HCT116 (cell line): Measurements from ENCODE around the gene RIPOR3. TPM values are rescaled to one million over a fixed set of nuclear protein-coding genes. Genes with fewer than 3 reads are reported as not detected.

Experiments used
- ATAC-seq: fragments of 200-7000 bp; cut with Tn5 transposase; 2 replicates; pipeline ENCODE4 v1.9.1; 2020; ENCODE audit warnings: mild to moderate bottlenecking, moderate library complexity
- BruUV-seq: library from RNA; stranded (reverse); fragments of 400-500 nt; replicated peaks from 2 replicates; lab custom pipeline; 2021; lab: Mats Ljungman, UMichigan
- CTCF ChIA-PET: fragments of 300-600 bp; sonication (Branson Sonifier 250); formaldehyde crosslinking; loops from one replicate; lab custom pipeline; 2021; ENCODE audit warnings: antibody characterized with exemption; lab: Charles Lee
- POLR2A ChIA-PET: fragments of 300-600, 350-600 bp; sonication (Branson Sonifier 250); formaldehyde crosslinking; loops from one replicate; lab custom pipeline; 2021; ENCODE audit warnings: antibody characterized with exemption; lab: Charles Lee
- RAD21 ChIA-PET, 2 experiments: fragments of 300-600 bp; sonication (Branson Sonifier 250); formaldehyde crosslinking; loops; one replicate each; lab custom pipeline; 2023; ENCODE audit warnings: low total read pairs in 2 of 2; ENCODE audit not compliant: uncharacterized antibody in 2 of 2, unreplicated experiment in 2 of 2, low non-redundant PET in 1 of 2; lab: Charles Lee
- DNase-seq: peaks from one replicate; pipeline ENCODE4 v3.0.0-alpha.2; 2010; ENCODE audit warnings: low read depth, low spot score
- H2AFZ ChIP-seq: fragments of 200-600 bp; shearing (Covaris generic), sonication (generic); 2 replicates; pipeline ENCODE4 v1.6.1; 2017; ENCODE audit warnings: low read depth, mixed run types, mixed read lengths, antibody characterized with exemption, low read length; ENCODE audit not compliant: poor library complexity, severe bottlenecking
- H3K27ac ChIP-seq: 2 replicates; pipeline ENCODE4 v1.5.1; 2012; ENCODE audit warnings: low read depth, low read length
- H3K27me3 ChIP-seq: fragments of 200-600 bp; sonication (generic); 2 replicates; pipeline ENCODE4 v1.6.1; 2016; ENCODE audit warnings: mixed run types, low read length, mixed read lengths; ENCODE audit not compliant: insufficient read depth
- H3K36me3 ChIP-seq, 2 experiments: fragments of 200-500 bp in 1 of 2; fragments of 200-600 bp in 1 of 2; sonication (Bioruptor generic) in 1 of 2; sonication (generic) in 1 of 2; 2 replicates each; pipeline versions ENCODE4 v1.5.1 to v1.6.1; 2014 to 2016; ENCODE audit warnings: low read length in 2 of 2, inconsistent platforms in 1 of 2, mixed read lengths in 1 of 2, mixed run types in 1 of 2; ENCODE audit not compliant: insufficient read depth in 2 of 2, control insufficient read depth in 1 of 2
- H3K4me1 ChIP-seq, 2 experiments: fragments of 200-600 bp in 1 of 2; sonication (generic) in 1 of 2; 2 replicates each; pipeline versions ENCODE4 v1.5.1 to v1.6.1; 2012 to 2017; ENCODE audit warnings: low read length in 2 of 2, inconsistent platforms in 1 of 2, mild to moderate bottlenecking in 1 of 2, mixed read lengths in 1 of 2, mixed run types in 1 of 2, moderate library complexity in 1 of 2; ENCODE audit not compliant: insufficient read depth in 2 of 2, control insufficient read depth in 1 of 2
- H3K4me2 ChIP-seq: fragments of 200-600 bp; sonication (generic); 2 replicates; pipeline ENCODE4 v1.6.1; 2017; ENCODE audit warnings: mixed run types, low read length, mixed read lengths
- H3K4me3 ChIP-seq, 2 experiments: fragments of 200-600 bp in 1 of 2; sonication (generic) in 1 of 2; replicated peaks in 1 of 2; 2 replicates each; pipeline ENCODE4 v1.5.1; 2011 to 2016; ENCODE audit warnings: low read length in 2 of 2, control low read depth in 1 of 2, low read depth in 1 of 2, mild to moderate bottlenecking in 1 of 2, mixed read lengths in 1 of 2, mixed run types in 1 of 2
- H3K79me2 ChIP-seq: fragments of 200-600 bp; sonication (generic); 2 replicates; pipeline ENCODE4 v1.6.1; 2017; ENCODE audit warnings: mild to moderate bottlenecking, mixed run types, low read length, moderate library complexity, mixed read lengths; ENCODE audit not compliant: insufficient read depth
- H3K9ac ChIP-seq: fragments of 200-600 bp; sonication (generic); 2 replicates; pipeline ENCODE4 v1.6.1; 2016; ENCODE audit warnings: low read length, mixed read lengths
- H3K9me2 ChIP-seq: fragments of 200-600 bp; sonication (generic), shearing (Covaris generic); 2 replicates; pipeline ENCODE4 v1.6.1; 2017; ENCODE audit warnings: mixed run types, mild to moderate bottlenecking, moderate library complexity; ENCODE audit not compliant: insufficient read depth
- H3K9me3 ChIP-seq, 2 experiments: fragments of 200-500 bp in 1 of 2; fragments of 200-600 bp in 1 of 2; sonication (Bioruptor generic) in 1 of 2; sonication (generic) in 1 of 2; 2 replicates each; pipeline ENCODE4 v1.6.1; 2014 to 2017; ENCODE audit warnings: low read length in 2 of 2, mixed read lengths in 2 of 2, inconsistent platforms in 1 of 2, low read depth in 1 of 2, mild to moderate bottlenecking in 1 of 2, mixed run types in 1 of 2, moderate library complexity in 1 of 2; ENCODE audit not compliant: control insufficient read depth in 1 of 2, insufficient read depth in 1 of 2
- H4K20me1 ChIP-seq: fragments of 200-600 bp; sonication (generic), shearing (Covaris generic); 2 replicates; pipeline ENCODE4 v1.6.1; 2017; ENCODE audit warnings: mixed run types, mild to moderate bottlenecking, moderate library complexity; ENCODE audit not compliant: insufficient read depth
- CTCF ChIP-seq, 3 experiments: fragments of 200-600 bp in 1 of 3; sonication (generic) in 1 of 3; IDR thresholded peaks in 2 of 3; conservative IDR thresholded peaks in 1 of 3; 2 replicates each; pipeline ENCODE4 v1.5.1; 2012 to 2017; ENCODE audit warnings: low read depth in 2 of 3, low read length in 2 of 3, antibody characterized with exemption in 1 of 3, borderline replicate concordance in 1 of 3, control low read depth in 1 of 3, mild to moderate bottlenecking in 1 of 3, mixed read lengths in 1 of 3, mixed run types in 1 of 3, moderate library complexity in 1 of 3; ENCODE audit not compliant: insufficient read depth in 1 of 3
- EZH2phosphoT487 ChIP-seq: fragments of 200-600 bp; IDR thresholded peaks from 2 replicates; pipeline ENCODE4 v1.6.1; 2018; ENCODE audit warnings: antibody characterized with exemption, borderline replicate concordance
- FOSL1 ChIP-seq: IDR thresholded peaks from 2 replicates; pipeline ENCODE4 v1.6.1; 2012; ENCODE audit warnings: low read depth
- RAD21 ChIP-seq: IDR thresholded peaks from 2 replicates; pipeline ENCODE4 v1.6.1; 2012; ENCODE audit warnings: low read depth, mild to moderate bottlenecking
- SIN3A ChIP-seq: IDR thresholded peaks from 2 replicates; pipeline ENCODE4 v1.6.1; 2012; ENCODE audit warnings: low read depth
- SP1 ChIP-seq: IDR thresholded peaks from 2 replicates; pipeline ENCODE4 v1.6.1; 2012; ENCODE audit warnings: low read depth
- YY1 ChIP-seq: IDR thresholded peaks from 2 replicates; pipeline ENCODE4 v1.6.1; 2011; ENCODE audit warnings: low read length, low read depth, moderate library complexity, mild to moderate bottlenecking; ENCODE audit not compliant: insufficient replicate concordance; ENCODE audit errors: extremely low read depth
- ZBTB33 ChIP-seq: IDR thresholded peaks from 2 replicates; pipeline ENCODE4 v1.6.1; 2011; ENCODE audit warnings: mild to moderate bottlenecking, low read length, moderate library complexity; ENCODE audit not compliant: insufficient replicate concordance; ENCODE audit errors: extremely low read depth
- ZNF274 ChIP-seq: fragments of 200-500 bp; sonication (Bioruptor generic); IDR thresholded peaks from 2 replicates; pipeline ENCODE4 v1.6.1; 2014; ENCODE audit warnings: mild to moderate bottlenecking, low read depth, low read length, inconsistent platforms
- intact Hi-C: fragments of 100-400 bp; cut with micrococcal nuclease; formaldehyde crosslinking; loops from 2 replicates; pipeline ENCODE4 v1.10.0; 2022
- total RNA-seq: library from RNA; stranded (reverse); gene quantifications from one replicate; pipeline ENCODE4 v1.2.1, GENCODE V29; 2021; ENCODE audit not compliant: unreplicated experiment

RIPOR3 gene
- total RNA-seq, 1 experiment from 2014 or later, result 0.22 TPM

- BruUV-seq, result no TSS peak
- RAD21 ChIA-PET, result interaction anchor here (0.8 to 1.3 kb wide), 2 partner anchors 97 to 111 kb away, joined by 3 read pairs; no protein-coding TSS in a partner anchor
Observed at GRCh38 chr20:50575865-50576720, 115.2 kb downstream of the RIPOR3 start.

More at GRCh38 chr20:50575865-50576720, 115.2 kb downstream of the RIPOR3 start:
- H3K9me3 ChIP-seq, result no peaks in the 10 kb centered on the region
- H3K79me2 ChIP-seq, result peaks cover 35% of the 10 kb centered on the region
- H3K9ac ChIP-seq, result no peak overlapping the region
- DNase-seq (peak; percentile 22), ATAC-seq (peak; percentile 92)
- H3K9me2 ChIP-seq, result no peaks in the 10 kb centered on the region
- peaks cover 23 to 54% of the 10 kb centered on the region in 2 experiments for H3K36me3 ChIP-seq
- no peak for TF ChIP-seq EZH2phosphoT487
- no peak for TF ChIP-seq YY1
- no peak for TF ChIP-seq SIN3A
- no peak for TF ChIP-seq FOSL1
- TF ChIP-seq RAD21, result peak; percentile 85
- no peak for TF ChIP-seq ZNF274
- TF ChIP-seq SP1, result no peak
- TF ChIP-seq ZBTB33, result no peak
- TF ChIP-seq CTCF (IDR thresholded peaks at IDR 0.05 in 2 of 3, conservative IDR thresholded peaks at IDR 0.05 in 1 of 3; ENCODE audit: borderline replicate concordance in 1 of 3, insufficient read depth in 1 of 3, low read depth in 2 of 3, low read length in 2 of 3), result peak; percentile 69 to 82 (median 78)
- no peak overlapping the region for H2AFZ ChIP-seq
- no peak overlapping the region for H3K4me3 ChIP-seq
- H4K20me1 ChIP-seq, result no peaks in the 10 kb centered on the region
- no peaks in the 10 kb centered on the region for H3K27me3 ChIP-seq
- CTCF ChIA-PET, result interaction anchor here (0.6 to 2.5 kb wide), 16 partner anchors 9 to 390 kb away, joined by 3 to 9 read pairs (median 4); partner anchors contain the start of gene PTPN1
- peaks cover 6 to 18% of the 10 kb centered on the region in 2 experiments; a peak in 2 of 4 replicates for H3K4me1 ChIP-seq
- intact Hi-C loops, result loop anchor here (1.0 to 10.0 kb wide), 5 partner anchors 72 to 601 kb away; no protein-coding TSS in a partner anchor
- POLR2A ChIA-PET, result no interaction called here
- H3K27ac ChIP-seq, result no peak overlapping the region
- no peak overlapping the region for H3K4me2 ChIP-seq
